Mesenteric fat pad (tissue), 1 donor: ENCODE data around the gene KCTD2. TPM values are rescaled to one million over a fixed set of nuclear protein-coding genes. Genes with fewer than 3 reads are reported as not detected.
"Not testable (repeated sequence)": the region's sequence is repeated elsewhere in the genome, so short reads cannot be mapped to it uniquely, and the experiment has no call there.

Source experiments
- DNase-seq: peaks from one replicate; pipeline ENCODE4 v3.0.0-alpha.2; 2020; ENCODE audit warnings: low spot score
- long read RNA-seq: library from polyadenylated mRNA; unstranded; transcript quantifications from one replicate; pipeline ENCODE4 v2.0.0, GENCODE V29; 2020
- total RNA-seq: library from RNA; stranded (reverse); fragmentation: NEBNext Ultra II Directional; extraction: Animal tissue kit (Norgen Biotek cat#: 25700); gene quantifications from one replicate; pipeline ENCODE4 v1.2.1, GENCODE V29; 2021
- donor health status: DM: yes; HTN: yes; CAD: no.

KCTD2 gene
- total RNA-seq, result 34.7 TPM
- long read RNA-seq, partial matches to known transcripts, result 11 of 13 reads
- long read RNA-seq, other reads (novel, unspliced or antisense), result 2 of 13 reads

- DNase-seq, result peak; percentile 99
These were observed at the start of gene KCTD2, which contains the start of gene ATP5PD for GRCh38 chr17:75046407-75047289. TSS of gene KCTD2 (plus strand) at chr17:75047225. CDS start at chr17:75047251, 26 bp downstream. TSS of gene ATP5PD (minus strand) at chr17:75046969. CDS start at chr17:75042650, 4,319 bp downstream.

GRCh38 chr17:74998783-74999182 lies 48.2 kb upstream of the KCTD2 start:
- DNase-seq, result no peak

- DNase-seq, result no peak
These were observed 47.5 kb upstream of the KCTD2 start for GRCh38 chr17:74999523-74999922.

GRCh38 chr17:75001915-75002843 lies 44.8 kb upstream of the KCTD2 start:
- DNase-seq, result no peak

- no peak for DNase-seq
These were observed 43.7 kb upstream of the KCTD2 start for GRCh38 chr17:75003070-75003956.

GRCh38 chr17:75003957-75004355 lies 43.1 kb upstream of the KCTD2 start:
- no peak for DNase-seq

GRCh38 chr17:75004371-75004770 lies 42.7 kb upstream of the KCTD2 start:
- DNase-seq, result no peak

- no peak for DNase-seq
These were observed 41.7 kb upstream of the KCTD2 start for GRCh38 chr17:75005291-75005690.

GRCh38 chr17:75006084-75006483 lies 40.9 kb upstream of the KCTD2 start:
- DNase-seq, result not testable (repeated sequence)

- no peak for DNase-seq
These were observed 40.4 kb upstream of the KCTD2 start for GRCh38 chr17:75006653-75007052.

- no peak for DNase-seq
These were observed 38.7 kb upstream of the KCTD2 start for GRCh38 chr17:75008373-75008772.

GRCh38 chr17:75009139-75009724 lies 37.8 kb upstream of the KCTD2 start:
- no peak for DNase-seq

- no peak for DNase-seq
These were observed 36.2 kb upstream of the KCTD2 start for GRCh38 chr17:75010683-75011400.

- DNase-seq, result no peak
These were observed 35.5 kb upstream of the KCTD2 start for GRCh38 chr17:75011401-75012095.

GRCh38 chr17:75012096-75012345 lies 35.0 kb upstream of the KCTD2 start:
- DNase-seq, result no peak

- peak; percentile 94 for DNase-seq
These were observed 34.5 kb upstream of the KCTD2 start, which contains the start of gene MRPL58 for GRCh38 chr17:75012346-75013091. TSS of gene MRPL58 (plus strand) at chr17:75012670. CDS start at chr17:75012687, 17 bp downstream.

- DNase-seq, result no peak
These were observed 33.9 kb upstream of the KCTD2 start for GRCh38 chr17:75013092-75013559.

GRCh38 chr17:75019146-75019545 lies 27.9 kb upstream of the KCTD2 start:
- DNase-seq, result no peak
